Stimulated activated CD8-positive, alpha-beta memory T cell treated with anti-CD3 and anti-CD28 coated beads, Interleukin-7, amount 100 ng/mL, for 4 hours (primary cell): ENCODE results near the gene TBX10.
"Not testable (repeated sequence)": the region's sequence is repeated elsewhere in the genome, so short reads cannot be mapped to it uniquely, and the experiment has no call there.

ENCODE experiments used
- DNase-seq, 2 donors: peaks; one replicate each; pipeline ENCODE4 v3.0.0-alpha.2; 2020; ENCODE audit warnings: low read depth in 2 of 2

The TBX10 gene

GRCh38 chr11:67639438-67639859 lies at the start of gene TBX10:
TSS of gene TBX10 (minus strand) at chr11:67639763. CDS start at chr11:67639472, 291 bp downstream.
- DNase-seq: no peak

- DNase-seq: no peak
Measured at GRCh38 chr11:67689178-67689577, 49.6 kb upstream of the TBX10 start.

- no peak for DNase-seq
Measured at GRCh38 chr11:67687986-67688385, 48.4 kb upstream of the TBX10 start.

- DNase-seq: not testable (repeated sequence)
Measured at GRCh38 chr11:67685641-67686332, 46.2 kb upstream of the TBX10 start.

GRCh38 chr11:67682126-67683034 lies 42.8 kb upstream of the TBX10 start:
- DNase-seq: not testable (repeated sequence)

- DNase-seq: no peak
Measured at GRCh38 chr11:67680696-67681470, 41.3 kb upstream of the TBX10 start.

- no peak for DNase-seq
Measured at GRCh38 chr11:67675058-67675747, 35.6 kb upstream of the TBX10 start.

GRCh38 chr11:67674442-67674871 lies 34.9 kb upstream of the TBX10 start, which contains the start of gene ALDH3B2:
TSS of gene ALDH3B2 (minus strand) at chr11:67674623. CDS start at chr11:67666935, 7,688 bp downstream.
- no peak for DNase-seq

GRCh38 chr11:67673902-67674301 lies 34.3 kb upstream of the TBX10 start:
- no peak for DNase-seq

GRCh38 chr11:67673358-67673757 lies 33.8 kb upstream of the TBX10 start:
- DNase-seq: no peak

GRCh38 chr11:67671211-67671520 lies 31.6 kb upstream of the TBX10 start:
- DNase-seq: no peak

GRCh38 chr11:67670316-67671210 lies 31.0 kb upstream of the TBX10 start:
- DNase-seq: no peak

- DNase-seq: no peak
Measured at GRCh38 chr11:67668192-67668551, 28.6 kb upstream of the TBX10 start.

- DNase-seq: no peak
Measured at GRCh38 chr11:67667490-67668191, 28.1 kb upstream of the TBX10 start.

- no peak for DNase-seq
Measured at GRCh38 chr11:67666676-67667489, 27.3 kb upstream of the TBX10 start.

GRCh38 chr11:67666303-67666645 lies 26.7 kb upstream of the TBX10 start:
- DNase-seq: no peak

GRCh38 chr11:67665541-67666302 lies 26.2 kb upstream of the TBX10 start:
- DNase-seq: no peak
